Omental fat pad (tissue), 4 donors: ENCODE data around the gene GPM6B. TPM values are rescaled to one million over a fixed set of nuclear protein-coding genes. Genes with fewer than 3 reads are reported as not detected.

ENCODE experiments used
- ATAC-seq: fragments of 150-250 bp; one replicate; pipeline ENCODE4 v1.9.1; 2016; ENCODE audit warnings: mild to moderate bottlenecking, moderate library complexity; ENCODE audit not compliant: low FRiP score
- DNase-seq: peaks from one replicate; pipeline ENCODE4 v3.0.0-alpha.2; 2019; ENCODE audit warnings: low spot score
- total RNA-seq, 4 donors: library from RNA; depleted of rRNA; stranded (reverse); fragments of >200 nt; gene quantifications; one replicate each; pipeline ENCODE4 v1.1.0, GENCODE V29; 2016
- TF ChIP-seq, protein P1 (sequence below), 3 donors: fragments of 450-650 bp; IDR thresholded peaks; one replicate each; pipeline ENCODE4 v1.5.1; 2016 to 2017; ENCODE audit warnings: antibody characterized with exemption in 3 of 3, mild to moderate bottlenecking in 3 of 3, moderate library complexity in 2 of 3

GPM6B gene
- total RNA-seq, 4 donors from 2014 or later, result 1.4 to 9.1 (median 6.5) TPM

DNA sequence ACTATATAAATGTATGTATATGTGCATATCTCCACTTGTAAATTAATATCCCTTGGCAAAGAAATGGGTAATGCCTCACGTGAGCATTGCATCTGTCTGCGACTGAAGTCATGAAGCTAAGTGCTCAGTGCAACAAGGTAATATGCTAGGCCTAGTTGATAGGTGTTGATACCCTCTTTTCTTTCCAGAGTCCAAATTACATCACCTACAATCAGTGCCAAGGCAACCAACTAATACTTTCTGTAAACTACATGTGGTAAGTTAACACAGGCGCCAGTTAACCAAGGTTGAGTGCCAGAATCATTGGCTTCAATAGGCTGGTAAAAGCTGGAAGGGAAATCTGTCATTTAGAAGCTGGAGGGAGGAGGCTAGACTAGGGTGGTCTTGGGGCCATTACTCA, 41.1 kb downstream of the GPM6B start:
- ATAC-seq, result no peak
- TF ChIP-seq, protein P1, sequence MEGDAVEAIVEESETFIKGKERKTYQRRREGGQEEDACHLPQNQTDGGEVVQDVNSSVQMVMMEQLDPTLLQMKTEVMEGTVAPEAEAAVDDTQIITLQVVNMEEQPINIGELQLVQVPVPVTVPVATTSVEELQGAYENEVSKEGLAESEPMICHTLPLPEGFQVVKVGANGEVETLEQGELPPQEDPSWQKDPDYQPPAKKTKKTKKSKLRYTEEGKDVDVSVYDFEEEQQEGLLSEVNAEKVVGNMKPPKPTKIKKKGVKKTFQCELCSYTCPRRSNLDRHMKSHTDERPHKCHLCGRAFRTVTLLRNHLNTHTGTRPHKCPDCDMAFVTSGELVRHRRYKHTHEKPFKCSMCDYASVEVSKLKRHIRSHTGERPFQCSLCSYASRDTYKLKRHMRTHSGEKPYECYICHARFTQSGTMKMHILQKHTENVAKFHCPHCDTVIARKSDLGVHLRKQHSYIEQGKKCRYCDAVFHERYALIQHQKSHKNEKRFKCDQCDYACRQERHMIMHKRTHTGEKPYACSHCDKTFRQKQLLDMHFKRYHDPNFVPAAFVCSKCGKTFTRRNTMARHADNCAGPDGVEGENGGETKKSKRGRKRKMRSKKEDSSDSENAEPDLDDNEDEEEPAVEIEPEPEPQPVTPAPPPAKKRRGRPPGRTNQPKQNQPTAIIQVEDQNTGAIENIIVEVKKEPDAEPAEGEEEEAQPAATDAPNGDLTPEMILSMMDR (IDR thresholded peaks at IDR 0.05), result no peak

DNA sequence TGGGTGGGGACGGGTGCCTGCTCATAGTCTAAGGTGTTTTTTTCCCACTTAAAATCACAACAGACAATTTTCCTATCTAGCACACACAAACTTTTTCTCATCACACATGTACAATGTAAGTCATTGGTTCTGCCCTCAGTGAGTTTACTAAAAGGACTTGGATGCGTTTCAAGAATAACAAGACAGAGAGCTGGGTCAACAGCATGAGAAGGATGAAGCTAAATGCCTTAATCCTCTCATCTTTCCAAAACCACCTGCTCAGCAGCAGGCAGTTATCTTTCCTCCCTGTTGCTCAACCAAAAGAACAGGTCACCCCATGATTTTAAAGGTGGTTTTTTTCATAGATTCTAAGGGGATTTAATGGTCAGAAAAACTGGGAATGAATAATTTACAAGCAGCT, 42.2 kb downstream of the GPM6B start:
- TF ChIP-seq, protein P1 (IDR thresholded peaks at IDR 0.05), result no peak
- no peak for DNase-seq
- no peak for ATAC-seq

More for the DNA sequence above, 41.1 kb downstream of the GPM6B start:
- no peak for DNase-seq

DNA sequence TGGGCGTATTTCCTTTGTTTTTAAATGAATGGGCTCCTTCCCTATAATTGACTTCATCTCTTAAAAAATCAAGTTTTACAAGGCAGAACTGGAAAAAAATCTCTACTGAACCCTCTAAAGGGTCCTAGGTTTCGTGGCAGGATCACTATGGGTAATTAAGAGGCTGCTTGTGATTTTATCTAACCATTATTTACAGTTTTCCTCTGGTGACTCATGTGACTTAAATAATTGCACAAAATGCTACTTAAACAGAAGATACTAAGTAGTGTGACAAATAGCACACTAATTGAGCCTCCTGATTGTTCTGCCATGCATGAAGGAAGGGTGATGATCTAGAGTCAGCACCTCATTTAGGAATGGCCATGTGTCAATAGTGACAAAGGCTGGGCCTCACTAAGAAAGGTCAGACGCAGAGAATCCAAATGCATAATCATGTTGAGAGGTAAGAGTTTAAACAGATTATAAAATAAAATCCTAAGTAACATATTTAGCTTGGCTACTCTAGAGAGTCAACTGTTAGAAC, 46.8 kb downstream of the GPM6B start:
- ATAC-seq, result no peak
- TF ChIP-seq, protein P1 (IDR thresholded peaks at IDR 0.05), result no peak

DNA sequence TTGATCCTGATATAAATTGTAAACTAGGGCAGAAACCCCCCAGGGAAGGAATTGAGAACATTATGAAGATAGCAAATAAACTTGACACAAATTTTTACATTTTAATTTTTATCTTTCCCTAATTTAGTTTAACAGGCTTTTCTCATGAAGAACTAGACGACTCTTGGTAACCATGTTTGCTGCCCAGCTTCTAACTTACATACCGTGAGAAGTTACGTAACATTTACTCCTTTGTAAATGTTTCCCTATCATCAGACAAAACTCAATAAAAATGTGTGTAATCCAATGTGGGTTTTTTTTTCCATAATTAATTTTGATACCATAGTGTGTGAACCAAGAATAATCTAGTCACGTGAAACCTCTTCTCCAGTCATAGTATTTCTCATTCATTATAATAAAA, 48.0 kb downstream of the GPM6B start:
- no peak for ATAC-seq
- TF ChIP-seq, protein P1 (IDR thresholded peaks at IDR 0.05), result no peak
- DNase-seq, result no peak

More for the DNA sequence above, 46.8 kb downstream of the GPM6B start:
- no peak for DNase-seq

DNA sequence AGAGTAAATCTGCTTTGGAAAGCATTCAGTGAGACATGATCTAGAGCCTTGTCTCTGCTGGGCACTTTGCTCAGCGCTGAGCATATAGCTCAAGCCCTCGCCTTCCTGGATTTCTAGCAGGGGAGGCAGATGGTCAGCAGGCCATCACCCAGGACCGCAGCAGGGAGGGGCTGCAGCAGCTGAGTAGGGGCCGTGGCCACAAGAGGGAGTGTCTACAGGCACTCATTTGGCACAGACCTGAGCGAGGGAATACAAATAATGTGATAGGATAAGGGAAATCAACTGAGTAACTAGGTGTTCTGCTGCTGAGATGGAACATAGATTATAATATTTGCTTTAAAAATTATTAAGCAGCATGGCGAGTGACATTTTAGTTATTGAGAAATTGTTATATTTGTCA, 52.1 kb downstream of the GPM6B start:
- ATAC-seq (peak; percentile 21), DNase-seq (no peak)
- TF ChIP-seq, protein P1 (IDR thresholded peaks at IDR 0.05), result no peak

DNA sequence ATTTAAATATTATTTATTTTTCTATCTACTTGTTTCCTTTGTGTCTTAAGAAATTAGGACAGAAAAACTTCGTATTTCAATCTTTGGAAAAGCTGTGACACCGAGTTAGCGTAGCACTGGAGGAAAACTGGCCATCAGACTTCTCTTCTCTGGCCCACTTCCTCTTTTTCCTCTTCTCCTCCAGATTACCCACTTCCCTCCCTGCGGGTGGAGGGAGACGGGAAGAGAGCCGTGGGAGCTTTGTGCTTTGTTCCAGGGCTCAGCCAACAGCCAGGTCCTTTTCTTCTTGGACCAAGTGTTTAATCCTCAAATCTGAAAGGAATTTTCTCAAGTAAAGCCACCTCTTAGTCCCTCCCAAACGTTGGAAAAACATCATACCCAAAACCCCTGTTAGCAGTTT, 52.6 kb downstream of the GPM6B start:
- DNase-seq (no peak), ATAC-seq (no peak)
- TF ChIP-seq, protein P1 (IDR thresholded peaks at IDR 0.05), result no peak

DNA sequence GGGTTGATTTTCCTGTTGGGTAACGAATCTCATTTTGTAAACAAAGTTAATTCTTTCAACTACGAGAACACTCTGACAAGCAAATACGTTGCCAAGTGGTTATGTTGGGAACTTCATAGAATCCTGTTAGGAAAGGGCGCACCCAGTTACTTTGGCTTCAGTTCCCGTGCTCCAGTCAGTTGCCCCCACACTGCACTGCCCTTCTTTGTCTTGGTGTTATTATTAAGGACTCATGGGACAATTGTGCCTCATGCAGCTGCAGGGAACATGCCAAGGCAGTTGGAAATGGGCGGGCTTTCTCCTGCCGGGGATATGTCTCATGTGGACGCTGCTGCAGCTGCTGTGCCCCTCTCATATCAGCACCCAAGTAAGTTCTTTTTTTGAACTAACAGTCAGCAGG, 53.4 kb downstream of the GPM6B start:
- DNase-seq (no peak), ATAC-seq (no peak)
- TF ChIP-seq, protein P1 (IDR thresholded peaks at IDR 0.05), result no peak
